ENCODE results near the gene NSMCE4A.

GRCh38 chr10:121942749-121943416 lies 32.1 kb downstream of the NSMCE4A start:
- TF ChIP-seq CTCF (IDR thresholded peaks at IDR 0.05; ENCODE audit: borderline replicate concordance, extremely low read depth, low read length, poor library complexity, severe bottlenecking) (no peak), EZH2 (IDR thresholded peaks at IDR 0.05; ENCODE audit: borderline replicate concordance, low read depth, low read length, severe bottlenecking) (no peak)

Measured in DND-41 (cell line).